DND-41 (cell line): ENCODE measurements around the gene ACER2.
"Not testable (repeated sequence)": the region's sequence is repeated elsewhere in the genome, so short reads cannot be mapped to it uniquely, and the experiment has no call there.

ENCODE experiments used
- ATAC-seq: fragments of 200-7000 bp; cut with Tn5 transposase; 3 replicates; pipeline ENCODE4 v1.9.1; 2021; ENCODE audit warnings: low read depth; ENCODE audit not compliant: insufficient read depth
- DNase-seq: peaks from one replicate; pipeline ENCODE4 v3.0.0-alpha.2; 2020
- H2AFZ ChIP-seq: 2 replicates; pipeline ENCODE4 v1.6.0; 2012; ENCODE audit warnings: low read depth, low read length
- H3K27ac ChIP-seq: 2 replicates; pipeline ENCODE4 v1.5.1; 2012; ENCODE audit warnings: low read length, inconsistent platforms
- H3K27me3 ChIP-seq: fragments of 200-600 bp; sonication (generic); 2 replicates; pipeline ENCODE4 v1.6.0; 2012; ENCODE audit warnings: low read length, mild to moderate bottlenecking, inconsistent platforms; ENCODE audit not compliant: insufficient read depth, poor library complexity
- H3K36me3 ChIP-seq: 2 replicates; pipeline ENCODE4 v1.5.1; 2012; ENCODE audit warnings: low read length, inconsistent platforms; ENCODE audit not compliant: insufficient read depth
- H3K4me1 ChIP-seq: 2 replicates; pipeline ENCODE4 v1.5.1; 2012; ENCODE audit warnings: mild to moderate bottlenecking, low read length; ENCODE audit not compliant: insufficient read depth
- H3K4me2 ChIP-seq: 2 replicates; pipeline ENCODE4 v1.6.0; 2012; ENCODE audit warnings: mild to moderate bottlenecking, moderate library complexity, low read length, inconsistent platforms; ENCODE audit not compliant: insufficient read depth
- H3K4me3 ChIP-seq, 2 experiments: fragments of 200-600 bp in 1 of 2; shearing (Covaris generic) in 1 of 2; 2 replicates each; pipeline ENCODE4 v1.5.1; 2012 to 2016; ENCODE audit warnings: inconsistent platforms in 2 of 2, low read length in 2 of 2, mild to moderate bottlenecking in 2 of 2, low read depth in 1 of 2, moderate library complexity in 1 of 2
- H3K79me2 ChIP-seq: 2 replicates; pipeline ENCODE4 v1.6.0; 2012; ENCODE audit warnings: low read length, inconsistent platforms; ENCODE audit not compliant: insufficient read depth
- H3K9ac ChIP-seq: 2 replicates; pipeline ENCODE4 v1.6.0; 2012; ENCODE audit warnings: low read depth, mild to moderate bottlenecking, inconsistent platforms, low read length, moderate library complexity
- H3K9me3 ChIP-seq: 2 replicates; pipeline ENCODE4 v1.5.1; 2012; ENCODE audit warnings: low read length, moderate library complexity, mild to moderate bottlenecking, inconsistent platforms; ENCODE audit not compliant: insufficient read depth, severe bottlenecking
- H4K20me1 ChIP-seq: 2 replicates; pipeline ENCODE4 v1.6.0; 2012; ENCODE audit warnings: low read length; ENCODE audit not compliant: insufficient read depth
- CTCF ChIP-seq: IDR thresholded peaks from 2 replicates; pipeline ENCODE4 v1.5.1; 2012; ENCODE audit warnings: borderline replicate concordance, low read length, moderate library complexity, mild to moderate bottlenecking; ENCODE audit not compliant: poor library complexity, severe bottlenecking; ENCODE audit errors: extremely low read depth
- EZH2 ChIP-seq: IDR thresholded peaks from 3 replicates; pipeline ENCODE4 v1.6.1; 2012; ENCODE audit warnings: borderline replicate concordance, low read depth, mild to moderate bottlenecking, moderate library complexity, low read length, inconsistent platforms; ENCODE audit not compliant: severe bottlenecking

Gene ACER2

GRCh38 chr9:19431361-19432171 lies 22.8 kb downstream of the ACER2 start:
- TF ChIP-seq CTCF = no peak
- no peak for TF ChIP-seq EZH2
- Histone ChIP-seq H3K9ac (no peak overlapping the region), H3K4me3 (no peak overlapping the region), H3K79me2 (no peaks in the 10 kb centered on the region), H4K20me1 (no peaks in the 10 kb centered on the region), H3K27me3 (no peaks in the 10 kb centered on the region), H2AFZ (no peak overlapping the region), H3K27ac (no peak overlapping the region), H3K4me2 (no peak overlapping the region), H3K4me1 (no peaks in the 10 kb centered on the region), H3K9me3 (no peaks in the 10 kb centered on the region), H3K36me3 (no peaks in the 10 kb centered on the region)
- no peak for DNase-seq
- no peak for ATAC-seq

GRCh38 chr9:19432473-19432872 lies 23.7 kb downstream of the ACER2 start:
- H3K4me3 ChIP-seq = no peak overlapping the region
- no peaks in the 10 kb centered on the region for H4K20me1 ChIP-seq
- H3K4me1 ChIP-seq = no peaks in the 10 kb centered on the region
- no peak overlapping the region for H3K4me2 ChIP-seq
- DNase-seq (no peak), ATAC-seq (no peak)
- H3K9me3 ChIP-seq = no peaks in the 10 kb centered on the region
- H2AFZ ChIP-seq = no peak overlapping the region
- no peaks in the 10 kb centered on the region for H3K36me3 ChIP-seq
- no peaks in the 10 kb centered on the region for H3K27me3 ChIP-seq
- TF ChIP-seq CTCF (no peak), EZH2 (no peak)
- H3K27ac ChIP-seq = no peak overlapping the region
- no peak overlapping the region for H3K9ac ChIP-seq
- no peaks in the 10 kb centered on the region for H3K79me2 ChIP-seq

GRCh38 chr9:19433729-19434128 lies 24.9 kb downstream of the ACER2 start:
- H3K4me3 ChIP-seq, H3K36me3 ChIP-seq, DNase-seq, H3K27ac ChIP-seq, H2AFZ ChIP-seq, ATAC-seq, H3K9ac ChIP-seq, H3K4me2 ChIP-seq, H3K4me1 ChIP-seq, H3K9me3 ChIP-seq, H3K27me3 ChIP-seq, H3K79me2 ChIP-seq, H4K20me1 ChIP-seq: not testable (repeated sequence)

GRCh38 chr9:19440376-19440775 lies 31.6 kb downstream of the ACER2 start:
- no peaks in the 10 kb centered on the region for H3K79me2 ChIP-seq

More at GRCh38 chr9:19440376-19440775, 31.6 kb downstream of the ACER2 start:
- Histone ChIP-seq H3K27me3 (no peaks in the 10 kb centered on the region), H3K4me3 (no peak overlapping the region), H3K9ac (no peak overlapping the region), H4K20me1 (no peaks in the 10 kb centered on the region), H3K9me3 (no peaks in the 10 kb centered on the region), H3K4me1 (no peaks in the 10 kb centered on the region), H3K36me3 (no peaks in the 10 kb centered on the region; the same call in 1 of the 2 replicates), H2AFZ (no peak overlapping the region), H3K27ac (no peak overlapping the region), H3K4me2 (no peak overlapping the region)
- ATAC-seq (no peak), DNase-seq (no peak)
- TF ChIP-seq CTCF = no peak
- no peak for TF ChIP-seq EZH2
